DND-41 (cell line): Measurements from ENCODE around the gene KAT6B.
"Not testable (repeated sequence)": the region's sequence is repeated elsewhere in the genome, so short reads cannot be mapped to it uniquely, and the experiment has no call there.

ENCODE experiments used
- CTCF ChIP-seq: IDR thresholded peaks from 2 replicates; pipeline ENCODE4 v1.5.1; 2012; ENCODE audit warnings: borderline replicate concordance, low read length, moderate library complexity, mild to moderate bottlenecking; ENCODE audit not compliant: poor library complexity, severe bottlenecking; ENCODE audit errors: extremely low read depth
- EZH2 ChIP-seq: IDR thresholded peaks from 3 replicates; pipeline ENCODE4 v1.6.1; 2012; ENCODE audit warnings: borderline replicate concordance, low read depth, mild to moderate bottlenecking, moderate library complexity, low read length, inconsistent platforms; ENCODE audit not compliant: severe bottlenecking

GRCh38 chr10:74793240-74793639 is 33.2 kb upstream of the KAT6B start:
- not testable (repeated sequence) for TF ChIP-seq CTCF, EZH2
